MG63 (cell line): ENCODE measurements around the gene PPP6R1. TPM values are rescaled to one million over a fixed set of nuclear protein-coding genes. Genes with fewer than 3 reads are reported as not detected.
A peak's percentile ranks its signal among the peaks of the same experiment; 100 is the strongest.

Source experiments
- DNase-seq: peaks from one replicate; pipeline ENCODE4 v3.0.0-alpha.2; 2020
- H3K27me3 ChIP-seq: fragments of 250-450 bp; sonication (Bioruptor Pico); 2 replicates; pipeline ENCODE4 v1.5.1; 2020; ENCODE audit warnings: mild to moderate bottlenecking, moderate library complexity
- H3K36me3 ChIP-seq: fragments of 250-450 bp; sonication (Bioruptor Pico); 2 replicates; pipeline ENCODE4 v1.5.1; 2020; ENCODE audit warnings: mild to moderate bottlenecking, moderate library complexity
- H3K4me3 ChIP-seq: fragments of 250-450 bp; sonication (Bioruptor Pico); 2 replicates; pipeline ENCODE4 v1.5.1; 2020; ENCODE audit warnings: mild to moderate bottlenecking, moderate library complexity
- H3K9me3 ChIP-seq: fragments of 250-450 bp; sonication (Bioruptor Pico); 2 replicates; pipeline ENCODE4 v1.5.1; 2020; ENCODE audit warnings: mild to moderate bottlenecking, moderate library complexity
- total RNA-seq: library from RNA; depleted of rRNA; stranded (reverse); fragments of >200 nt; shearing (Covaris generic); gene quantifications from 2 replicates; pipeline ENCODE4 v1.2.3, GENCODE V29; 2014; ENCODE audit warnings: low replicate concordance; rRNA removed

The PPP6R1 gene, protein sequence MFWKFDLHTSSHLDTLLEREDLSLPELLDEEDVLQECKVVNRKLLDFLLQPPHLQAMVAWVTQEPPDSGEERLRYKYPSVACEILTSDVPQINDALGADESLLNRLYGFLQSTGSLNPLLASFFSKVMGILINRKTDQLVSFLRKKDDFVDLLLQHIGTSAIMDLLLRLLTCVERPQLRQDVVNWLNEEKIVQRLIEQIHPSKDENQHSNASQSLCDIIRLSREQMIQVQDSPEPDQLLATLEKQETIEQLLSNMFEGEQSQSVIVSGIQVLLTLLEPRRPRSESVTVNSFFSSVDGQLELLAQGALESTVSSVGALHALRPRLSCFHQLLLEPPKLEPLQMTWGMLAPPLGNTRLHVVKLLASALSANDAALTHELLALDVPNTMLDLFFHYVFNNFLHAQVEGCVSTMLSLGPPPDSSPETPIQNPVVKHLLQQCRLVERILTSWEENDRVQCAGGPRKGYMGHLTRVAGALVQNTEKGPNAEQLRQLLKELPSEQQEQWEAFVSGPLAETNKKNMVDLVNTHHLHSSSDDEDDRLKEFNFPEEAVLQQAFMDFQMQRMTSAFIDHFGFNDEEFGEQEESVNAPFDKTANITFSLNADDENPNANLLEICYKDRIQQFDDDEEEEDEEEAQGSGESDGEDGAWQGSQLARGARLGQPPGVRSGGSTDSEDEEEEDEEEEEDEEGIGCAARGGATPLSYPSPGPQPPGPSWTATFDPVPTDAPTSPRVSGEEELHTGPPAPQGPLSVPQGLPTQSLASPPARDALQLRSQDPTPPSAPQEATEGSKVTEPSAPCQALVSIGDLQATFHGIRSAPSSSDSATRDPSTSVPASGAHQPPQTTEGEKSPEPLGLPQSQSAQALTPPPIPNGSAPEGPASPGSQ
- 59.5 and 102 TPM in 2 replicates for total RNA-seq

GRCh38 chr19:55258828-55259539, at the start of gene PPP6R1:
TSS of gene PPP6R1 (minus strand) at chr19:55259017. CDS start at chr19:55247103, 11,914 bp downstream.
- Histone ChIP-seq H3K27me3 (no peaks in the 10 kb centered on the region), H3K36me3 (peaks cover 28% of the 10 kb centered on the region), H3K9me3 (no peaks in the 10 kb centered on the region), H3K4me3 (peak within 1 kb of the TSS; percentile 91)
- DNase-seq = peak; percentile 99

GRCh38 chr19:55308281-55308680, 49.5 kb upstream of the PPP6R1 start:
- H3K4me3 ChIP-seq = no peak overlapping the region
- peaks cover 5% of the 10 kb centered on the region for H3K9me3 ChIP-seq
- no peaks in the 10 kb centered on the region for H3K27me3 ChIP-seq
- no peaks in the 10 kb centered on the region for H3K36me3 ChIP-seq
- no peak for DNase-seq

DNA sequence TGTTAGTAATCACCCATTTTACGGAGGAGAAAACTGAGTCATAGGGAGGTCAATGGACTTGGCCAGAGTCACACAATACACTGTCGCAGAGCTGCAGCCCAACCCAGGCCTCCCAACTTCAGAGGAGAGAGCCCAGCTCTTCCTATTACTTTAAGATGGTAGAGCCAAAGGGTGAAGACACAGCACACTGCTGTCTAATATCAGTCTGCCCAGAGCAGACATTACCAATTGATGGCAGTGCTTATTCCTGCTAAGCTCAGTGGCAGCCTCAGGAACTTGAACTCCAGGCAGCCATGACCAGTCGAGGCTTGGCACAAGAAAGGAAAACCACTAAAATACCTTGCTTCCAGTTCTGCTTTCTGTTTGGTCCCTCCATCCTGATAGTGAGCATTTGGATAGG, 47.9 kb upstream of the PPP6R1 start:
- Histone ChIP-seq H3K36me3 (no peaks in the 10 kb centered on the region), H3K9me3 (peaks cover 5% of the 10 kb centered on the region), H3K27me3 (no peaks in the 10 kb centered on the region), H3K4me3 (no peak overlapping the region)
- no peak for DNase-seq

DNA sequence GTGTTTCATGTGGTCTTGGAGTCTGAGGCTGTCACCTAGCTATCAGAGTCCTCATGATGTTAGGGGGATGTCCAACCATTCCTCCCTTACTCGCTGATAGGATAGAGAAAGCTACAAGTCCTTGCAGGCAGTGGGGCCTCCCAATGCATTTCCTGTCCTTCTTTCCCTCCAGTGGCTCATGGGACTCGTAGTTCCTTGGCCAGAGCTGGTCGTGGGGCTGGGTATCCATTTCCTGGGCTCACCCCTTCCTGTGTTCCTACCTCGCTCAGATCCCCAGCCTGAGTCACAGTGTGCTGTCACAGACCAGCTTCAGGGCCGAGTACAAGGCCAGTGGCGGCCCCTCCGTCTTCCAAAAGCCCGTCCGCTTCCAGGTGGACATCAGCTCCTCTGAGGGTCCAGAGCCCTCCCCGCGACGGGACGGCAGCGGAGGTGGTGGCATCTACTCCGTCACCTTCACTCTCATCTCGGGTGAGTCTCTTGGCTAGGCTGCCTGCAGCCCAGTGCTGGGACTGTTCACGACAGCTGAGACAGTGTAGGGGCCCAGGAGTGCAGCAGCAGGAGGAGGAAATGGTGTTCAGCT, 47.3 kb upstream of the PPP6R1 start:
- Histone ChIP-seq H3K36me3 (no peaks in the 10 kb centered on the region), H3K4me3 (no peak overlapping the region), H3K9me3 (peaks cover 5% of the 10 kb centered on the region), H3K27me3 (no peaks in the 10 kb centered on the region)
- DNase-seq = no peak

DNA sequence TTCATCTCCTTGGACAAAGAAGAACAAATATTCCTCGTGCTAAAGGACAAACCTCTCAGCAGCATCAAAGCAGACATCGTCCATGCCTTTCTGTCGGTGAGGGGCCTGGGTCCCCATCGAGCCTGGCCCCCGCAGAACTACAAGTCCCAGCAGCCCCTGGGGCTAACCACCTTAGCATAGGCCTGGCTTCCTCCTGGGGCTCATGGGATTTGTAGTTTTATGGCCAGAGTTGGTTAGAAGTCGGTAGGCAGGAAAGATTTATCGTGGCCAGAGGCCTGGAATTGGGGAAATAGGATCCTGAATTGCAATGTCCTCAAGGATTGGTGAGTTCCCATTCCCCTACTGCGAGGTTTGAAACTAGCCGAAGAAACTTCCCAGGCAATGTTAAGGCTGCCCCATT, 46.7 kb upstream of the PPP6R1 start:
- no peaks in the 10 kb centered on the region for H3K36me3 ChIP-seq
- H3K27me3 ChIP-seq = no peaks in the 10 kb centered on the region
- no peak overlapping the region for H3K4me3 ChIP-seq
- DNase-seq = peak; percentile 14
- H3K9me3 ChIP-seq = peaks cover 5% of the 10 kb centered on the region

DNA sequence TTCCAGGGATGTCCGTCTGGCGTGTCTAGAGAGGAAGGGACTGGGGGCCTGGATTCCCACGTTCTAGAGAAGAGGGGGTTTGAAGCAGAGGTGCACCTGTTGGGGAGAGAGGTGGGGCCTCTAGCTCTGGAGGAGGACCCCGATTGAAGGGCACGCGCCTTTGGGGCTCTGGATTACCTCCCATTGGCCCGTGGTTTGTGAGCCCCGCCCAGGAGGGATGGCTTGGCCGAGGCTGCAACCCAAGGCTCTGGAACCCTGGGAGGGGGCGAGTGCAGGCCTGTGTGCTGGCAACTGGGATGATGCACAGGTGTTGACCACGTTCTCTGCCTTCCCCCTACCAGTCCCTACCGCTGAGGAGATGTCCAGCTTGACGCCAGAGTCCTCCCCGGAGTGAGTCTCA, 46.2 kb upstream of the PPP6R1 start:
- H3K36me3 ChIP-seq = no peaks in the 10 kb centered on the region
- peaks cover 5% of the 10 kb centered on the region for H3K9me3 ChIP-seq
- no peak for DNase-seq
- no peak overlapping the region for H3K4me3 ChIP-seq
- no peaks in the 10 kb centered on the region for H3K27me3 ChIP-seq

- peak; percentile 44 for DNase-seq
- no peaks in the 10 kb centered on the region for H3K36me3 ChIP-seq
- no peak overlapping the region for H3K4me3 ChIP-seq
- peaks cover 3% of the 10 kb centered on the region for H3K9me3 ChIP-seq
- no peaks in the 10 kb centered on the region for H3K27me3 ChIP-seq
These were observed 45.6 kb upstream of the PPP6R1 start for GRCh38 chr19:55304279-55304978.

DNA sequence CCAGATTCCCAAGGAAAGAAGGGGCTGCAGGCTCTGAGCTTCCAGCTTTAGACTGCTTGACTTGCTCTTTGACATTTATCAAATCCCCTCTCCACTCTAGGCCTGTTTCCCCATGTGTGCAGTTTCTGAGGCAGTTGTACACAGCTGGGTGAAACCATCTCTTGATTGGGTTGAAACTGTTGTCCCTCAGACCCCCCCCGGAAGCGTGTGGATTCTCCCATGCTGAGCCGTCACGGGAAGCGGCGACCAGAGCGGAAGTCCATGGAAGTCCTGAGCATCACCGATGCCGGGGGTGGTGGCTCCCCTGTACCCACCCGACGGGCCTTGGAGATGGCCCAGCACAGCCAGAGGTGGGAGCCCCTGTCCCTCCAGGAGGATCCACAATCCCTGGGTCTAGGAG, 44.7 kb upstream of the PPP6R1 start:
- Histone ChIP-seq H3K36me3 (no peaks in the 10 kb centered on the region), H3K4me3 (no peak overlapping the region), H3K27me3 (no peaks in the 10 kb centered on the region), H3K9me3 (no peaks in the 10 kb centered on the region)
- no peak for DNase-seq

- no peak for DNase-seq
- no peaks in the 10 kb centered on the region for H3K27me3 ChIP-seq
- peak overlapping the region; percentile 22 for H3K4me3 ChIP-seq
- H3K36me3 ChIP-seq = no peaks in the 10 kb centered on the region
- no peaks in the 10 kb centered on the region for H3K9me3 ChIP-seq
These were observed 43.5 kb upstream of the PPP6R1 start for GRCh38 chr19:55302318-55302703.

DNA sequence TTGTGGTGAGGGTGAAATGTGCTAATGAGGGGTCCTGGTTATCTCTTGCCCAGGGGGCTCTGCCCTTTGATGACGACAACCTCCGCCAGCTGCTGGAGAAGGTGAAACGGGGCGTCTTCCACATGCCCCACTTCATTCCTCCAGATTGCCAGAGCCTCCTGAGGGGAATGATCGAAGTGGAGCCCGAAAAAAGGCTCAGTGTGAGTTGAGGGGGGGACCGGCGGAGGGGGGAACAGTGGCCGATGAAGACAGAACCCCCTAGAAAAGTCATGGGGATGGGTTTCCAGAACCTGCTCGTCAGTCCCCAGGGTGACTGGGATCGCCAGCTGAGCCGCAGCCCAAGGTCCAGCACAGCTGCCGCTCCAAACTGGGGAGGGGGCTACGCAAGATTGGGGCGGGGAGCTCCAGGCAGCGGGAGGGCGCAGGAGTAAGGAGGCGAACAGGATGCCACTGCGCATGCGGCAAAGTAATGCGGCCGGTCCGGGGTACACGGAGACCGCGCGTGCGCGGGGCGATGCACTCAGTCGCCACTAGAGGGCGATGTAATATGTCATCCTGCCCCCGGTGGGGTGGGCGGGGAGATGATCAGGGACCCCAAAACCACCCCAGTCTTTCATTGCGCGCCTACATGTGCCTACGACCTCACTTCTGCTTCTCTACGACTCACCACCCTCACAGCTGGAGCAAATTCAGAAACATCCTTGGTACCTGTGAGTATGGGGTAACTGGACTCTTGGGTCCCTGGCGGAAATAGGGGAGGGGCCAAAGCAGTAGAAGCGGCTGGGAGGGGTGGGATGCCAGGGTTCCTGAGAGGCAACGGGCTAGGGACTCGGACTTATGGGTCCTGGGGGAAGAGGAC, 42.9 kb upstream of the PPP6R1 start:
- Histone ChIP-seq H3K4me3 (peak overlapping the region; percentile 22), H3K9me3 (no peaks in the 10 kb centered on the region)
- DNase-seq = peak; percentile 71

GRCh38 chr19:55300886-55301458, 42.2 kb upstream of the PPP6R1 start:
- Histone ChIP-seq H3K4me3 (no peak overlapping the region), H3K36me3 (no peaks in the 10 kb centered on the region), H3K9me3 (no peaks in the 10 kb centered on the region), H3K27me3 (no peaks in the 10 kb centered on the region)
- no peak for DNase-seq

More for the DNA sequence above, 42.9 kb upstream of the PPP6R1 start:
- Histone ChIP-seq H3K36me3 (no peaks in the 10 kb centered on the region), H3K27me3 (no peaks in the 10 kb centered on the region)

DNA sequence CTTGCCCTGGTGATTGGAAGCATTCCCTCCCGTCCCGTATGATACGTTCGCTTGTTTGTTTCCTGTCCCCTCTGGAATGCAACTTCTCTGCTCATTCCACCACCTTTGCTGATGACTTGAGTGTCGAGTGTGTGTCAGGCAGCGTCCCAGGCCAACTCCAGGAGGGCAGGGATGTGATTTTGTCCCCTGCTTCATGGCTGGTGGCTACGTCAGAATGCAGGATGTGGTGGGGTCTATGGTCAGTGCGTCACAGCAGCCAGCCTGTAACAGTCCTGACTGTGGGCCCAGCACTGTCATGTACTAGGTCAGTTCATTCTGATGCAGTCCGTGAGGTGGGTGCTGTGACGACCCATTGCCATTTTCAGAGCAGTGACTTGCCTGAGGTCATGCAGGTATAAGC, 41.2 kb upstream of the PPP6R1 start:
- no peak for DNase-seq
- no peaks in the 10 kb centered on the region for H3K27me3 ChIP-seq
- no peaks in the 10 kb centered on the region for H3K36me3 ChIP-seq
- no peak overlapping the region for H3K4me3 ChIP-seq
- no peaks in the 10 kb centered on the region for H3K9me3 ChIP-seq

- DNase-seq = no peak
- H3K4me3 ChIP-seq = no peak overlapping the region
- H3K36me3 ChIP-seq = no peaks in the 10 kb centered on the region
- no peaks in the 10 kb centered on the region for H3K9me3 ChIP-seq
- H3K27me3 ChIP-seq = no peaks in the 10 kb centered on the region
These were observed 38.5 kb upstream of the PPP6R1 start for GRCh38 chr19:55297267-55297666.

DNA sequence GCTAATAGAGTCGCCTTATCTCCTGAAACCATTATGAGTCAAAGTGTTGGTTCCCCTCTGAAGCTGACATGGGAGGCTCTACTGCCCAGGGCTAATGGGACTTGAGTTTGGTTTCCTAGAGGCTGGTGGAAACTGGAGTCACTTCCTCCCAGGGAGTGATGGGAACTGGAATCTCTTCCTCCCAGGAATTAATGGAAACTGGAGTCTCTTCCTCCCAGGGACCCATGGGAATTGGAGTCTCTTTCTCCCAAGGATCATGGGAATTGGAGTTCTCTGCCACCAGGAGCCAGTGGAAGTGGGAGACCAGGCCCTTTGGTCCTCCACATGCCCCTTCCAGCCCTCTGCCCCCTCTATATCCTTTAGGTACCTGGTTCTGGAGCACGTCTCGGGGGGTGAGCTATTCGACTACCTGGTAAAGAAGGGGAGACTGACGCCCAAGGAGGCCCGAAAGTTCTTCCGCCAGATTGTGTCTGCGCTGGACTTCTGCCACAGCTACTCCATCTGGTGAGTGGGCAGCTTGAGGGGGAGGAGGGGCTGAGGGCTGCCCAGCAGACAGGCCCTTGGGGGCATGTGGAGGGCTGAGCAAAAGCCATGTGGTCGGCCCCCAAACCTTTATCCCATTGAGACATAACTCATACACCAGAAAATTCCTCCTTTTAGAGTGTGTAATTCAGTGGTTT, 30.4 kb upstream of the PPP6R1 start:
- H3K36me3 ChIP-seq = no peaks in the 10 kb centered on the region
- no peaks in the 10 kb centered on the region for H3K27me3 ChIP-seq
- no peaks in the 10 kb centered on the region for H3K9me3 ChIP-seq
- H3K4me3 ChIP-seq = no peak overlapping the region
- DNase-seq = no peak
